ENCODE results near the gene CRELD2. TPM values are rescaled to one million over a fixed set of nuclear protein-coding genes. Genes with fewer than 3 reads are reported as not detected.

Gene CRELD2
- total and polyA plus RNA-seq, 2 of the 13 experiments (the other 11 are each of a cell fraction or from before 2014, with no cell fraction given), result 17.2 to 44.7 TPM

- peak; percentile 53; the same call in 1 of the 2 replicates for TF ChIP-seq MAF1 (CRISPR knock-in tag; IDR thresholded peaks at IDR 0.05; ENCODE audit: borderline replicate concordance)
- TF ChIP-seq ZFP36 (IDR thresholded peaks at IDR 0.05; ENCODE audit: borderline replicate concordance, low read depth, low read length, partially characterized antibody), result no peak
- TF ChIP-seq, protein P1, sequence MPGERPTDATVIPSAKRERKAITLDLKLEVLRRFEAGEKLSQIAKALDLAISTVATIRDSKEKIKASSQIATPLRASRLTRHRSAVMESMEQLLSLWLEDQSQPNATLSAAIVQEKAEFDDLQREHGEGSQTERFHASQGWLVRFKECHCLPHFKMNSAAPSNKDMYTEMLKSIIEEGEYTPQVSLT (CRISPR knock-in tag; IDR thresholded peaks at IDR 0.05; ENCODE audit: borderline replicate concordance, low read depth), result no peak
- no peak for TF ChIP-seq ZNF710 (CRISPR knock-in tag; IDR thresholded peaks at IDR 0.05; ENCODE audit: borderline replicate concordance)
- TF ChIP-seq ATF1 (CRISPR knock-in tag; IDR thresholded peaks at IDR 0.05), result peak; percentile 85
- TF ChIP-seq KLF13 (CRISPR knock-in tag; IDR thresholded peaks at IDR 0.05), result no peak
- TF ChIP-seq ZNF550 (CRISPR knock-in tag; IDR thresholded peaks at IDR 0.05; ENCODE audit: borderline replicate concordance), result no peak; the same call in 1 of the 2 replicates
- TF ChIP-seq REL (CRISPR knock-in tag; conservative IDR thresholded peaks at IDR 0.05), result peak; percentile 89; the same call in 1 of the 2 replicates
- TF ChIP-seq SOX5 (CRISPR knock-in tag; IDR thresholded peaks at IDR 0.05; ENCODE audit: borderline replicate concordance), result peak; percentile 85; the same call in 1 of the 2 replicates
- no peak for TF ChIP-seq ETV6 (CRISPR knock-in tag; conservative IDR thresholded peaks at IDR 0.05)
- no peak for TF ChIP-seq MBD4 (IDR thresholded peaks at IDR 0.05; ENCODE audit: borderline replicate concordance, low read length)
- TF ChIP-seq RFX3 (CRISPR knock-in tag; IDR thresholded peaks at IDR 0.05), result no peak
- TF ChIP-seq, protein P2, sequence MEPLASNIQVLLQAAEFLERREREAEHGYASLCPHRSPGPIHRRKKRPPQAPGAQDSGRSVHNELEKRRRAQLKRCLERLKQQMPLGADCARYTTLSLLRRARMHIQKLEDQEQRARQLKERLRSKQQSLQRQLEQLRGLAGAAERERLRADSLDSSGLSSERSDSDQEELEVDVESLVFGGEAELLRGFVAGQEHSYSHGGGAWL (CRISPR knock-in tag; IDR thresholded peaks at IDR 0.05), result peak; percentile 94
- TF ChIP-seq BRCA1 (CRISPR knock-in tag; IDR thresholded peaks at IDR 0.05), result no peak; the same call in 1 of the 2 replicates
- no peak; the same call in 1 of the 2 replicates for TF ChIP-seq E2F1 (CRISPR knock-in tag; IDR thresholded peaks at IDR 0.05)
- TF ChIP-seq RAD51 (IDR thresholded peaks at IDR 0.05; ENCODE audit: borderline replicate concordance), result peak; percentile 79
- TF ChIP-seq ATM (IDR thresholded peaks at IDR 0.05; ENCODE audit: borderline replicate concordance), result no peak
- TF ChIP-seq, protein P3, sequence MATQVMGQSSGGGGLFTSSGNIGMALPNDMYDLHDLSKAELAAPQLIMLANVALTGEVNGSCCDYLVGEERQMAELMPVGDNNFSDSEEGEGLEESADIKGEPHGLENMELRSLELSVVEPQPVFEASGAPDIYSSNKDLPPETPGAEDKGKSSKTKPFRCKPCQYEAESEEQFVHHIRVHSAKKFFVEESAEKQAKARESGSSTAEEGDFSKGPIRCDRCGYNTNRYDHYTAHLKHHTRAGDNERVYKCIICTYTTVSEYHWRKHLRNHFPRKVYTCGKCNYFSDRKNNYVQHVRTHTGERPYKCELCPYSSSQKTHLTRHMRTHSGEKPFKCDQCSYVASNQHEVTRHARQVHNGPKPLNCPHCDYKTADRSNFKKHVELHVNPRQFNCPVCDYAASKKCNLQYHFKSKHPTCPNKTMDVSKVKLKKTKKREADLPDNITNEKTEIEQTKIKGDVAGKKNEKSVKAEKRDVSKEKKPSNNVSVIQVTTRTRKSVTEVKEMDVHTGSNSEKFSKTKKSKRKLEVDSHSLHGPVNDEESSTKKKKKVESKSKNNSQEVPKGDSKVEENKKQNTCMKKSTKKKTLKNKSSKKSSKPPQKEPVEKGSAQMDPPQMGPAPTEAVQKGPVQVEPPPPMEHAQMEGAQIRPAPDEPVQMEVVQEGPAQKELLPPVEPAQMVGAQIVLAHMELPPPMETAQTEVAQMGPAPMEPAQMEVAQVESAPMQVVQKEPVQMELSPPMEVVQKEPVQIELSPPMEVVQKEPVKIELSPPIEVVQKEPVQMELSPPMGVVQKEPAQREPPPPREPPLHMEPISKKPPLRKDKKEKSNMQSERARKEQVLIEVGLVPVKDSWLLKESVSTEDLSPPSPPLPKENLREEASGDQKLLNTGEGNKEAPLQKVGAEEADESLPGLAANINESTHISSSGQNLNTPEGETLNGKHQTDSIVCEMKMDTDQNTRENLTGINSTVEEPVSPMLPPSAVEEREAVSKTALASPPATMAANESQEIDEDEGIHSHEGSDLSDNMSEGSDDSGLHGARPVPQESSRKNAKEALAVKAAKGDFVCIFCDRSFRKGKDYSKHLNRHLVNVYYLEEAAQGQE (IDR thresholded peaks at IDR 0.05; ENCODE audit: borderline replicate concordance in 1 of 2, low read depth in 1 of 2, low read length in 2 of 2), result peak in 1 of 2 experiments; percentile 34; a peak in 1 of 4 replicates
- no peak for TF ChIP-seq PHB2 (IDR thresholded peaks at IDR 0.05; ENCODE audit: partially characterized antibody)
- TF ChIP-seq ZBTB42 (CRISPR knock-in tag; IDR thresholded peaks at IDR 0.05), result no peak
- TF ChIP-seq ZNF605 (CRISPR knock-in tag; IDR thresholded peaks at IDR 0.05), result 0 out of 2 replicates have a peak, but pooled peaks have one; percentile 55
- no peak for TF ChIP-seq CENPX (CRISPR knock-in tag; IDR thresholded peaks at IDR 0.05)
- no peak for TF ChIP-seq MATR3 (CRISPR knock-in tag; IDR thresholded peaks at IDR 0.05)
Measured at GRCh38 chr22:49970528-49971231, 52.2 kb downstream of the CRELD2 start (continued).

All from HepG2 (cell line).